HUES6 (cell line): ENCODE data around the gene CENPS.

Experiments
- H3K27ac ChIP-seq: 2 replicates; pipeline ENCODE4 v1.7.0; 2013; ENCODE audit warnings: low read depth, mild to moderate bottlenecking, low read length, inconsistent platforms
- H3K27me3 ChIP-seq: 2 replicates; pipeline ENCODE4 v1.6.1; 2013; ENCODE audit warnings: low read length; ENCODE audit not compliant: control insufficient read depth, insufficient read depth
- H3K36me3 ChIP-seq: 2 replicates; pipeline ENCODE4 v1.6.1; 2013; ENCODE audit warnings: low read length; ENCODE audit not compliant: control insufficient read depth, insufficient read depth
- H3K4me1 ChIP-seq: 2 replicates; pipeline ENCODE4 v1.6.1; 2013; ENCODE audit warnings: low read length; ENCODE audit not compliant: control insufficient read depth, insufficient read depth
- H3K4me3 ChIP-seq: 2 replicates; pipeline ENCODE4 v1.5.1; 2013; ENCODE audit warnings: low read depth, low read length
- H3K9ac ChIP-seq: one replicate; pipeline ENCODE4 v1.6.1; 2013; ENCODE audit warnings: mild to moderate bottlenecking, low read length
- H3K9me3 ChIP-seq: 2 replicates; pipeline ENCODE4 v1.6.1; 2013; ENCODE audit warnings: low read depth, low read length; ENCODE audit not compliant: control insufficient read depth, insufficient read depth

CENPS gene

DNA sequence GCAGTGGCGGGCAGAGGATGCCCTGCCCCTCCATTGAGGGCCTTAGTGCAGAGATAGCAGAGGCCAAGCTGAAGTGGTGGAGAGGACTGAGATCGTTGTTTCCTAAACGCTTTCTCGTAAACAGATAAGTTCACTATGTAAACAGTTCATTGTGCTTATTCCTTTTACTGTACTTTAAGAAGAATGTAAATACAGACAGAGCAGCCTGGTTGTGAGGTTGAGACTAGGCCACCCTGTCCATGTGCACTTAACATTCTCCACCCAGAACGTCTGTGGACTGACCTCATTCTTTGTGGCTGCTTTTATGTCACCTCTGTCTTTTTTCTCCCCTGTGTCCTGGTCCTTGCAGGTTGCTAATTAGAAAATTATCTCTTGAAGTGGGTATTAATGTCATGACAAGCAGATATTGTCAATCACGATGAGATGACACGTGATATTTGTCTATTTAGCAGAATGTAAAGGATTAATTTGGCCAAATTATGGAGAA lies 8.5 kb downstream of the CENPS start:
- H3K4me1 ChIP-seq, result no peaks in the 10 kb centered on the region; the same call in 1 of the 2 replicates
- no peak overlapping the region for H3K4me3 ChIP-seq
- H3K27me3 ChIP-seq, result no peaks in the 10 kb centered on the region
- no peaks in the 10 kb centered on the region for H3K36me3 ChIP-seq
- H3K9ac ChIP-seq, result no peak overlapping the region
- no peaks in the 10 kb centered on the region for H3K9me3 ChIP-seq
- no peak overlapping the region for H3K27ac ChIP-seq

DNA sequence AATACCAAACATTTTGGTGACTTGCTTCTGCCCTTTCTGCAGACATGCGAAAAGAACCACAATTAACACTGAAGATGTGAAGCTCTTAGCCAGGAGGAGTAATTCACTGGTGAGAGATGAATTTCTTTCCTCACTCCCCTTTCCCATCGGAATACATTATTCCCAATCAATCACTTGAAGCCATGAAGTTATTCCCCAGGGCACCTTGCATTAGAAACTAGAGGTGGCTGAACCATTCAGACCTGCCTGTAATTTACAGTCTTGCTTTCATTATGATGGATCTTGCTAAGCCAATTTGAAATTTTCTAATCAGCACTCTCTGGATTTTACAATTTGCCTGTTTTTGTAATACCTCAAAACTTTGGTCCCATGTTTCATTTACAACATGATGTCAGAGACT lies 10.1 kb downstream of the CENPS start:
- Histone ChIP-seq H3K9me3 (no peaks in the 10 kb centered on the region), H3K36me3 (peaks cover 6% of the 10 kb centered on the region; the same call in 1 of the 2 replicates), H3K4me1 (no peaks in the 10 kb centered on the region), H3K9ac (no peak overlapping the region), H3K27ac (no peak overlapping the region), H3K4me3 (no peak overlapping the region), H3K27me3 (no peaks in the 10 kb centered on the region)

DNA sequence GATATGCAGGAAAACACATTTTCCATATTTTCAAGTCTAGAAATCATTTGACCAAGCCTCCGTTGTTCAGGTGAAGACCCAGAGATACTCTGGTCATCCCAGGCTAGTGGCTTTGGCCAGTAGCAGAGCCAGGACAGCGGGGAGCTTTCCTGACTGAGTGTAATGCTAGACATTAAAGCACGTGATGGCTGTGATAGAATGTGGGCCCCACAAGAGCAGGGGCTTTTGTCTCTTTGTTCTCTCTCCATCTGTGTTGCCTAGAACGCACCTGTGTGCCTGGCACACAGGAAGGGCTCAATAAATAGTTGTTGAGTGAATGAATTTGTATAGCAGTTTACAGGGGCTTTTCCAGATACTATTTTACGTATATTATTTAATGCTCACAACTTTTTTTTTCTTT lies 10.6 kb downstream of the CENPS start:
- H3K9me3 ChIP-seq, result no peaks in the 10 kb centered on the region
- H3K4me1 ChIP-seq, result no peaks in the 10 kb centered on the region
- no peaks in the 10 kb centered on the region for H3K27me3 ChIP-seq
- H3K36me3 ChIP-seq, result peaks cover 6% of the 10 kb centered on the region; the same call in 1 of the 2 replicates
- no peak overlapping the region for H3K9ac ChIP-seq
- H3K4me3 ChIP-seq, result no peak overlapping the region
- no peak overlapping the region for H3K27ac ChIP-seq

DNA sequence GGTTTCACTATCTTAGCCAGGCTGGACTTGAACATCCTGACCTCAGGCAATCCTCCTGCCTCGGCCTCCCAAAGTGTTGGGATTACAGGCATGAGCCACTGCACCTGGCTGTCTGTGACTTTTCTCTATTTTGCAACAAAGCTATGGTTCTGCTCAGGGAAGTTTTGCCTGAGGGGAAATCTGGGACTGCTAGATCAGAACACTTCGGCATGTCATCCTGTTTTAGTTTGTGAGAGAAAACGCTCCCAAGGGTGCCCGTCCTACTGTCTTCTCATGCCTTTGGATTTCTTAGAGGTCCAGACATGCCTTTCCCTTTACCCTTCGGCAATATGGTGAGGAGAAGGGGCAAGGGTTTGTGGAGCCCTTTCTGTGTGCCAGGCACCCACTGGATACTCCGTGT lies 14.0 kb downstream of the CENPS start:
- H3K27me3 ChIP-seq, result no peaks in the 10 kb centered on the region
- no peaks in the 10 kb centered on the region for H3K4me1 ChIP-seq
- no peaks in the 10 kb centered on the region for H3K9me3 ChIP-seq
- no peak overlapping the region for H3K27ac ChIP-seq
- no peak overlapping the region for H3K4me3 ChIP-seq
- H3K9ac ChIP-seq, result no peak overlapping the region
- H3K36me3 ChIP-seq, result peaks cover 6% of the 10 kb centered on the region; the same call in 1 of the 2 replicates

DNA sequence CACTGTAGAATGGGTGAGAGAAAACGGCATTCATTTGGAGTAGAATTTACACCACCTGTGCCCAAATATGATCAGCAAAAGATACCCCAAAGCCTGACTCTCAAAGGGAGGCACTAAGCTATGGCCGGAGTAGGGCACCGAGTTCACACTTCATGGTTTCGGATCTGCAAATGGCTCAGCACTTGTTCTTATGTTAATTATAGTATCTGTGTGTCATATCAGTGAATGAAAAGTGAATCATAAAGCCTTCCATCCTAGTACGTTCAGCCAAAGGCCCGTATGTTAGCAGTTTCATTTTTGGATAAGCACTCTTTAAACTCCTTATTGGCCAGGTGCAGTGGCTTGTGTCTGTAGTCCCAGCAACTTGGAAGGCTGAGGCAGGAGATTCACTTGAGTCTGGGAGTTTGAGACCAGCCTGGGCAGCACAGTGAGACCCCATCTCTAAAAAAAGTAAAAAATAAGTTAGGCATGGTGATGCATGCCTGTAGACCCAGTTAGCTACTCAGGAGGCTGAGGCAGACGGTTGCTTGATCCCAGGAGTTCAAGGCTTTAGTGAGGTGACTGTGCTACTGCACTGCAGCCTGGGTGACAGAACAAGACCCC lies 14.7 kb downstream of the CENPS start:
- H3K9ac ChIP-seq, result no peak overlapping the region
- H3K27ac ChIP-seq, result no peak overlapping the region
- no peaks in the 10 kb centered on the region for H3K27me3 ChIP-seq
- peaks cover 6% of the 10 kb centered on the region; the same call in 1 of the 2 replicates for H3K36me3 ChIP-seq
- no peaks in the 10 kb centered on the region for H3K9me3 ChIP-seq
- H3K4me1 ChIP-seq, result no peaks in the 10 kb centered on the region
- no peak overlapping the region for H3K4me3 ChIP-seq

DNA sequence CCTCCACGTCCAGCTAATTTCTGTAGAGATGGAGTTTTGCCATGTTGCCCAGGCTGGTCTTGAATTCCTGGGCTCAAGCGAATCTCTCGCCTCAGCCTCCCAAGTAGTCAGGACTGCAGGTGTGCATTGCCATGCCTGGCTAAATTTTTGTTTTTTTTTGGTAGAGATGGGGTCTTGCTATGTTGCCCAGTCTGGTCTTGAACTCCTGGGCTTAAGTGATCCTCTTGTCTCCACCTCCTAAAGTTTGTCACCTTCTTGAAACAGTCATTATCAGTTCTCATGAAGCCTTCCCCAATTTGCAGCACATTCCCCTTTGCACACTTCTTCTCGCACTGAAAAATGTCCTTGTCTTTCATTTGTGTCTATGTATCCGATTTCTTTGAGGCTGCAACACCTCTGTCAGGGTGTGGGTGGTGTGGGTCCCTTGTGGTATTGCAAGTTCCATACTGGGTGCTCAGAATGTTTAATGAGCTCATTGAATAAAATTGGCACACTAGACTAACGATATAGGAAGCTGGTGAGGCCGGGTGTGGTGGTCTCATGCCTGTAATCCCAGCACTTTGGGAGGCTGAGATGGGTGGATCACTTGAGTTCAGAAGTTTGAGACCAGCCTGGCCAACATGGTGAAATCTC lies 16.7 kb downstream of the CENPS start:
- H3K4me3 ChIP-seq, result no peak overlapping the region
- H3K27me3 ChIP-seq, result no peaks in the 10 kb centered on the region
- peaks cover 13% of the 10 kb centered on the region for H3K4me1 ChIP-seq
- H3K36me3 ChIP-seq, result peaks cover 6% of the 10 kb centered on the region; the same call in 1 of the 2 replicates
- no peak overlapping the region for H3K27ac ChIP-seq
- H3K9me3 ChIP-seq, result no peaks in the 10 kb centered on the region
- no peak overlapping the region for H3K9ac ChIP-seq

DNA sequence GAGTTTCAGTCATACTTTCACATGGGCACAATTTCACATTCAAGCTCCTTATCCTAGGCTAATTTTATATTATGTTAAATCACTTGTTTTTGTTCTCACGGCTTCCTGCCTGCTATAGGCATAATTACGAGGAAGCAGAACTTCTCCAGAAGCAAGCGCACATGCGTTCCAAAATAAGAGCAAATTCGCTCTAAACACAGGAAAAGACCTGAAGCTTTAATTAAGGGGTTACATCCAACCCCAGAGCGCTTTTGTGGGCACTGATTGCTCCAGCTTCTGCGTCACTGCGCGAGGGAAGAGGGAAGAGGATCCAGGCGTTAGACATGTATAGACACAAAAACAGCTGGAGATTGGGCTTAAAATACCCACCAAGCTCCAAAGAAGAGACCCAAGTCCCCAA lies 19.5 kb downstream of the CENPS start, which contains the start of gene CORT:
CORT (plus strand) TSS at position 281 of the 400 bp plus-strand sequence. CDS start 193 bp downstream, outside the sequence.
- peaks cover under 1% of the 10 kb centered on the region; the same call in 1 of the 2 replicates for H3K9me3 ChIP-seq
- H3K27me3 ChIP-seq, result no peaks in the 10 kb centered on the region
- peaks cover 13% of the 10 kb centered on the region for H3K4me1 ChIP-seq
- H3K9ac ChIP-seq, result no peak within 1 kb of the TSS
- H3K36me3 ChIP-seq, result peaks cover 2% of the 10 kb centered on the region; the same call in 1 of the 2 replicates
- H3K27ac ChIP-seq, result no peak within 1 kb of the TSS
- no peak within 1 kb of the TSS for H3K4me3 ChIP-seq

DNA sequence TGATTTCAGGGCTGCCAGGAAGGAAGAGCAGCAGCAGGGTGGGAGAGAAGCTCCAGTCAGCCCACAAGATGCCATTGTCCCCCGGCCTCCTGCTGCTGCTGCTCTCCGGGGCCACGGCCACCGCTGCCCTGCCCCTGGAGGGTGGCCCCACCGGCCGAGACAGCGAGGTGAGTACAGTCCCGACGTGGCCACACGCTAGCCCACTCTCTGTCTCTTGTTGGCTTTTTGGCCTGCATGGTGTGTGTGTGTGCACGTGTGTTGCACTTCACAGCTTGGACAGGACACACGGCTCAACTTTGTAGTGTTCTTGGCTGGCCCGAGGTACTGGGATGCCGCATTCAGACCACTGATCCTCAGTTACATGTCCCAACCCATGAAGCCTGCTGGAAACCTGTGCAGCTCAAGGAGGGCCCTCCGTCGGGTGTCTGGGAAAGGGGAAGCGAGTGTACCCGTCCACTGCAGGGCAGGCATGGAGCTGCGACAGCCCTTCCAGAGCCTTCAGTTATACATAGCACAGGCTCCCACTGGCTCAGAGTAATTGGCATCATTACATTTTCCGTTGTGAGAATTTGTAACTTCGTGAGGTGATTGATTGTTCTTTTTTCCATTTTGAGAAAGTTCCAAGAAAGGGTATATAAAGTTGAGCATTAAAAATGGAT lies 20.1 kb downstream of the CENPS start:
- Histone ChIP-seq H3K9ac (no peak overlapping the region), H3K27ac (no peak overlapping the region), H3K36me3 (no peaks in the 10 kb centered on the region; the same call in 1 of the 2 replicates), H3K4me3 (no peak overlapping the region), H3K27me3 (no peaks in the 10 kb centered on the region), H3K9me3 (peaks cover 2% of the 10 kb centered on the region; the same call in 1 of the 2 replicates), H3K4me1 (peaks cover 13% of the 10 kb centered on the region)

DNA sequence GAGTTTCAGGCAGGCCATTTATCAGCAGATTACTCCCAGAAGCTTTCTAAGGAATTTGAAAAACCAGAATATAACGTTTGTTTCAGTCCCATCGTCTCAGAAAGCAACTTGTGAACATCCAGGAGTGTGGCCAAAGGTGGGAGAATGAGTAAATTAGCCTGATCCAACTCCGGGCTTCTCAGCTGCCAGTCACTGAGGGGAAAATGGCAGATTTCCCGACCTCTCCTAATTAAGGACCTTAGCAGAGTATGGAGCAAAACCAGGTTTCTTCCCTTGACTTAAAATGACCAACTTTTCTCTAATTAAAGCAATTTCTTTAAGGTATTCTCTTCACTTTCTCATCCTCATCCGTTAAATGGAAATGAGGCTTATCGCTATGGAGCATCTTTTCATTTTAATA lies 20.6 kb downstream of the CENPS start:
- Histone ChIP-seq H3K27ac (no peak overlapping the region), H3K4me3 (no peak overlapping the region), H3K9me3 (peaks cover 2% of the 10 kb centered on the region; the same call in 1 of the 2 replicates), H3K27me3 (no peaks in the 10 kb centered on the region), H3K9ac (no peak overlapping the region), H3K36me3 (no peaks in the 10 kb centered on the region; the same call in 1 of the 2 replicates), H3K4me1 (peaks cover 13% of the 10 kb centered on the region)

DNA sequence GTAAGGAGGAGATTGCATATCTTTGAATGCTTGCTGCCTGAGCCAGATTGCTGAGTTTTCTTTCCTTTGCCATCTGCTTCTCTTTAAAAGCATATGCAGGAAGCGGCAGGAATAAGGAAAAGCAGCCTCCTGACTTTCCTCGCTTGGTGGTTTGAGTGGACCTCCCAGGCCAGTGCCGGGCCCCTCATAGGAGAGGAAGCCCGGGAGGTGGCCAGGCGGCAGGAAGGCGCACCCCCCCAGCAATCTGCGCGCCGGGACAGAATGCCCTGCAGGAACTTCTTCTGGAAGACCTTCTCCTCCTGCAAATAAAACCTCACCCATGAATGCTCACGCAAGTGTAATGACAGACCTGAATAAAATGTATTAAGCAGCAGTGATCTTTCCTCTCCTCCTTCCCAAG lies 21.1 kb downstream of the CENPS start:
- peaks cover 13% of the 10 kb centered on the region for H3K4me1 ChIP-seq
- H3K9ac ChIP-seq, result no peak overlapping the region
- no peaks in the 10 kb centered on the region; the same call in 1 of the 2 replicates for H3K36me3 ChIP-seq
- H3K27me3 ChIP-seq, result no peaks in the 10 kb centered on the region
- H3K27ac ChIP-seq, result no peak overlapping the region
- H3K4me3 ChIP-seq, result no peak overlapping the region
- peaks cover 2% of the 10 kb centered on the region; the same call in 1 of the 2 replicates for H3K9me3 ChIP-seq

DNA sequence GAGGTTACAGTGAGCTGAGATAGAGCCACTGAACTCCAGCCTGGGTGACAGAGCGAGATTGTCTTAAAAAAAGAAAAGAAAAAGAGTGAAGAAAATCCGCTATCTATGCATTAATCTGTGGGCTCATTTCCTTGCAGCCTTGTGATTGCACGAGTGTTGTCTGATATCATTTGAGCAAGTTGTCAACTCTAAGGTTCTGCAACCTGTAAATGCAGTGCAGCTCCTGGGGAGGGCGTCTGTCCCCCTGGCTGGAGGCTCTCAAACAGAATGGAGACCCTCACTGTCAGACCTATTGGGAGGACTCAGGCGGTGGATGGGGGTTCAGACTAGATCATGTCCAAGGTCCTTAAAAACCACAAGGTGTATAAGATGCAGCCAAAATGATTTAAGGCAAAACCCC lies 25.8 kb downstream of the CENPS start:
- Histone ChIP-seq H3K9ac (no peak overlapping the region), H3K4me3 (no peak overlapping the region), H3K4me1 (peaks cover 8% of the 10 kb centered on the region), H3K9me3 (peaks cover 2% of the 10 kb centered on the region; the same call in 1 of the 2 replicates), H3K27me3 (no peaks in the 10 kb centered on the region), H3K27ac (no peak overlapping the region), H3K36me3 (peaks cover 29% of the 10 kb centered on the region)
